Ammon's horn (tissue), 1 donor: ENCODE data around the gene PREB.
"Not testable (repeated sequence)": the region's sequence is repeated elsewhere in the genome, so short reads cannot be mapped to it uniquely, and the experiment has no call there.

Experiments used
- DNase-seq: peaks from one replicate; pipeline ENCODE4 v3.0.0-alpha.2; 2016; ENCODE audit warnings: low spot score

The PREB gene

GRCh38 chr2:27125104-27125503, 9.3 kb downstream of the PREB start:
- no peak for DNase-seq

DNA sequence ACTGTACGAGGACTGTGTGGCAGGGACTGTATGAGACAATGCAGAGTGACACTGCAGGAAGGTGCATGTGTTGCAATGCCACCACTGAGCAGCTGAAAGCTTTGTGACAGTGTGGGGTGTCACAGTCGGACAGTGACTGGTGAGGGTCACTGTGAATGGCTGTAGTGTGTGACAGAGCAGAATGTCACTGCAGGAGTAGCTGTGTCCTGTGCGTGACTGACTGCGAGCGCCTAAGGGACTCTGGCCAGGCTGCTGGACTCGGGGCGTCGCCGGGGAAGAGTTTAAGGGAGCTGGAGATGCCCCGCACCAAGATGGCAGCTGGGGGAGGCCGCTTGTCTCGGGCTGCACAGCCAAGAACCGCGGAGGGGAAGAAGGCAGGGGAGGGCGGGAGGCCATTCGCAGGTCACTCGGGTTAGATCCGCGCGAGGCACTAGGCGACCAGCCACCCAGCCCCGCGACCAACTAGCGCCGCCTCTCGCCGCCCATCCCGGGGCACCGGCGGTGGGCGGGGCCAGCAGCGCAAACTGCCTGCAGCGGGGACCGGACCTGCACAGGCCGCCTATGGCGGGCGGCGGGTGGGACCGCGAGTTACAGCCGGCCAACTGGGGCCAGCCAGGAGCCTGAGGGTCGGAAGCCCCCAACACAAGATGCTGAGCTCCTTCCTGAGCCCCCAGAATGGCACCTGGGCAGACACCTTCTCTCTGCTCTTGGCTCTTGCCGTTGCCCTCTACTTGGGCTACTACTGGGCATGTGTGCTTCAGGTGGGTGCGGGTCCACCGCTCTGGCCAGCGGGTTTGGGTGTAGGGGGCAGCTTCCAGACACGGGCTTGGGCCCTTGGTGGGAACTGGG, 10.9 kb downstream of the PREB start, which contains the start of gene ABHD1:
Gene ABHD1 (plus strand): TSS at position 514 of the 849 bp plus-strand sequence. CDS start 134 bp downstream, at position 648.
- peak; percentile 78 for DNase-seq

GRCh38 chr2:27122791-27123190, 11.6 kb downstream of the PREB start:
- no peak for DNase-seq

DNA sequence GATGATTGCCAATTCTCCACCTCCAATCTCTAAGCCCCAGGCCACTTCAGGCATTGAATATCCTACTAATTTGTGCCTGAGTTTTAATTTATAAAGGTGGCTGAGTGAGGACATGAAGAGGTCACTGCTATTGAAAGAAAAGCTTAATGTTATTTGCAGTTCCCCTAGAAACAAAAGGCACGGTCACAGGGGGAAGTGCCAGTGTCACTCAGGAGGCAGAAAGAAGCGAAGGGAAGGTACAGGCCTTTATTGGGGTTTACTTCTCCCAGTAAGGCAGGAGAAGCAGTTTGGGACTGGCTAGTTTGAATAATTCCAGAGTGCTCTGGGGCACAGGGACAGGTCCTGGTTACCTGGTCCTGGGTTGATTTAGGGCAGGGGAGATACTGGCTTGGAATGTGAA, 12.5 kb downstream of the PREB start:
- no peak for DNase-seq

GRCh38 chr2:27119330-27119670, 15.1 kb downstream of the PREB start:
- DNase-seq = not testable (repeated sequence)

DNA sequence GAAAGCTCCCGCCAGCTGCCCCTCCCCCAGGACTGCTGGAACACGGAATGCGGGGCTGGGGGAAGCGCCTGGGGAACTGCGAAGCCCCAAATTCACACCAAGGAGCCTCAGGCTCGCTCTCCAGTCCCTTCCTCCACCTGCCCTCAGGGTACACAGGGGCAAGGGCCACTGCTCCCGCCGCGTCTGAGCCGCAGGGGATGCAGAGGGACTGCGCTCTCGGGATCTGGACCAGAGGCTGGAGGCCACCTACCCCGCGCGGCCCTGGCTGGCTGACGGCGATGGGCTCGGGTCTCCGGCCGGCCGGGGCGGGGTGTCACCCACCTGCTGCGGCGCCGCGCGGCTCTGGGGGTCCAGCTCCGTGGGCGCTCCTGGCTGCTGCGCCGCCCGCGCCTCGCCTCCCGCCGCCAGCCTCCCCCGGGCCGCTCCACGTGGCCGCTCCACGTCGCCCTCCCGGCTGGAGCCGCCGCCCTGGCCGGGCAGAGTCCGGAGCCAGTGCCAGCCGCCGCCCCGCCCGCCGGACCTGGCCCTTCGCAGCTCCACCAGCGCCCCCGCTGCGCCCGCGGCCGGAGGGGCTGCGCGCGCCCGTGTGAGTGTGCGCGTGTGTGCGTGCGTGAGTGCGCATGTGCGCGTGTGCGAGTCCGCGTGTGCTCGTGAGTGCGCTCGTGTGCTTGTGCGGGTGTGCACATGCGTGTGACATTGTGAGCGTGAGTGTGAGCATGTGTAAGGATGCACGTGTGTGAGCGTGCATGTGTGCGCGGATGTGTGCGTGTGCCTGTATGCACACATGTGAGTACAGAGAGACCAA, 15.7 kb downstream of the PREB start, which contains the start of gene CGREF1:
Gene CGREF1 (minus strand): TSS at position 604 of the 805 bp plus-strand sequence. CDS start 14,762 bp downstream, outside the sequence.
- DNase-seq = peak; percentile 37

- DNase-seq = no peak
Observed at GRCh38 chr2:27117995-27118524, 16.4 kb downstream of the PREB start.

DNA sequence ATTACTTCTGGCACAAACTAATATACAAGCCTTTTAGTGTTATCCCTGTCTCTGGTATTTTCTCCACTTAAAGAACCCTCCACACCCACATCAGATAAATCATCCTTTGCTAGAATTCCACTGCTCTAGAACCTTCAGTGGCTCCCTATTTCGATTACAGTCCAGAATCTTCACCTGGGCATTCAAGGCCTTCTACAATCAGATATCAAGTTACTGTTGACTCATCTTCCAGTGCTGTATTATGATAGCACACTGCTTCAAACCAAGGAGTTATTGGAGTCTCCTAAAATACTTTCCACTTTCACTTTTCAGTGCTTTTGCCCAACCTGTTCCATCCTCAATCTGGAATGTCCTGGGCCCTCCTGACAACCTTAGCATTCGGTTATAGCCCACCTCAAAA, 18.9 kb downstream of the PREB start:
- no peak for DNase-seq

- DNase-seq = not testable (repeated sequence)
Observed at GRCh38 chr2:27111392-27112078, 22.9 kb downstream of the PREB start.

DNA sequence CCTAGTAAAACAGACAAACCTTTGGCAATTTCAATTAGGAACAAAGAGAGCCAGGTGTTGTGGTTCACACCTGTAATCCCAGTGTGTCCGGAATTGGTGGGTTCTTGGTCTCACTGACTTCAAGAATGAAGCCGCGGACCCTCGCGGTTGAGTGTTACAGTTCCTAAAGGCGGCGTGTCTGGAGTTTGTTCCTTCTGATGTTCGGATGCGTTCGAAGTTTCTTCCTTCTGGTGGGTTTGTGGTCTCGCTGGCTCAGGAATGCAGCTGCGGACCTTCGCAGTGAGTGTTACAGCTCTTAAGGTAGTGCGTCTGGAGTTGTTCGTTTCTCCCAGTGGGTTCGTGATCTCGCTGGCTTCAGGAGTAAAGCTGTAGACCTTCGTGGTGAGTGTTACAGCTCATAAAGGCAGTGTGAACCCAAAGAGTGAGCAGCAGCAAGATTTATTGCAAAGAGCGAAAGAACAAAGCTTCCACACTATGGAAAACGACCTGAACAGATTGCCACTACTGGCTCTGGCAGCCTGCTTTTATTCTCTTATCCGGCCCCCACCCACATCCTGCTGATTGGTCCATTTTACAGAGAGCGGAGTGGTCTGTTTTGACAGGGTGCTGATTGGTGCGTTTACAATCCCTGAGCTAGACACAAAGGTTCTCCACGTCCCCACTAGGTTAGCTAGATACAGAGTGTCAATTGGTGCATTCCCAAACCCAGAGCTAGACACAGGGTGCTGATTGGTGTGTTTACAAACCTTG, 23.7 kb downstream of the PREB start:
- DNase-seq = not testable (repeated sequence)

- no peak for DNase-seq
Observed at GRCh38 chr2:27109083-27109482, 25.4 kb downstream of the PREB start.

GRCh38 chr2:27108221-27108620, 26.2 kb downstream of the PREB start:
- DNase-seq = no peak

DNA sequence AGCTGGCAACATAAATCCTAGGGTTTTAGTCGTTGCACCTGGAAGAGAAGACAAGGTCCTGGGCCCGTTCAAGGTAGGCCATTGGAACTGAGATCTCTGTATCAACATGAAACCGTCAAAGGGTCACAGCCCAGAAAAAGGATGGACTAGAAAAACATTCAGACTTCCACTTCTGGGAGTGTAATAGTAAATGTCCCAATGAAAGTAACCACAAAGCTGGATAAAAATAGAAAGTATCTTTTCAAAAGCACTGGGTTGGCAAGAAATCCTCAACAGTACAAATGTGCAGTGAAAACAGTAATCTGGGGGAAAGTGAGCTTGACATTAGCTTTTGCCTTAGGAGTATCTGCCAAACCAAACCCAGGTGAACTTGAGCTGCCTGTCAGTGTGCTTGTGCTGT, 28.5 kb downstream of the PREB start:
- DNase-seq = no peak

DNA sequence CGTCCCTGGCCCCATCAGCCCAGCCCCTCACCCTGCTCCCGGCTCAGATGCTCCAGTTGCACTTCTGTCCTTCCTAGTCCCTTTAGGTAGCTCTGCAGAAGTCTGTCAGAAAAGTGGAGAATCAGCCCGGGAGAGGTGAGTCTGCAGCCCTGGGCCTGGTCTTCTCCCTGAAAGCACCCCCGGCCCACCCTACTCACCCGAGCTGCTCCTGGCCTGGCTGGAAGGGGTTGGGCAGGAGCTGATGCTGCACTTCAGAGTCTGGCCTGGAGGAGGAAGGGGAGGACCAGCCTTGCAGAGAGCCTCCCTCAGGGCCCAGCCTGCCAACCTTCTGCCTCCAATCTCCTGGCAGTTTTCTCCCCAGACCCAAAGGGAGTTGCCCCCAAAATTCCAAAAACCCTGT, 32.1 kb downstream of the PREB start:
- DNase-seq = no peak

DNA sequence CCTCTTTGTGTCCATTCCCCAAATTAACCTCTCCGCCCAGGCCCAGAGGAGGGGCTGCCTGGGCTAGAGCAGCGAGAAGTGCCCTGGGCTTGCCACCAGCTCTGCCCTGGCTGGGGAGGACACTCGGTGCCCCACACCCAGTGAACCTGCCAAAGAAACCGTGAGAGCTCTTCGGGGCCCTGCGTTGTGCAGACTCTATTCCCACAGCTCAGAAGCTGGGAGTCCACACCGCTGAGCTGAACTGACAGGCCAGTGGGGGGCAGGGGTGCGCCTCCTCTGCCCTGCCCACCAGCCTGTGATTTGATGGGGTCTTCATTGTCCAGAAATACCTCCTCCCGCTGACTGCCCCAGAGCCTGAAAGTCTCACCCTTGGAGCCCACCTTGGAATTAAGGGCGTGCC, 34.4 kb downstream of the PREB start:
- DNase-seq = no peak

DNA sequence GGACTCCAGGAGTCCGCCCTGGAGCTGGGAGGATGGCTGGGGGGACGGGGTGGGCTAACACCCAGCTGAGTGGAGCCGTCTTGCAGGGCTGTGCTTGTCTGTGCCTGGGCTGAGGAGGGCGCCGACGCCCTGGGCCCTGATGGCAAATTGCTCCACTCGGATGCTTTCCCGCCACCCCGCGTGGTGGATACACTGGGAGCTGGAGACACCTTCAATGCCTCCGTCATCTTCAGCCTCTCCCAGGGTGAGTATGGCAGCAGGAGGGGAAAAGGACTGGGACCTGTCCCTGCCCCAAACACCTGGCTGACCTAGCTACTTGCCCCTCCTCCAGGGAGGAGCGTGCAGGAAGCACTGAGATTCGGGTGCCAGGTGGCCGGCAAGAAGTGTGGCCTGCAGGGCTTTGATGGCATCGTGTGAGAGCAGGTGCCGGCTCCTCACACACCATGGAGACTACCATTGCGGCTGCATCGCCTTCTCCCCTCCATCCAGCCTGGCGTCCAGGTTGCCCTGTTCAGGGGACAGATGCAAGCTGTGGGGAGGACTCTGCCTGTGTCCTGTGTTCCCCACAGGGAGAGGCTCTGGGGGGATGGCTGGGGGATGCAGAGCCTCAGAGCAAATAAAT, 35.0 kb downstream of the PREB start:
- DNase-seq = no peak

- no peak for DNase-seq
Observed at GRCh38 chr2:27097341-27097740, 37.1 kb downstream of the PREB start.

- no peak for DNase-seq
Observed at GRCh38 chr2:27096748-27097297, 37.6 kb downstream of the PREB start.

GRCh38 chr2:27095745-27096651, 38.4 kb downstream of the PREB start:
- DNase-seq = peak; percentile 89

DNA sequence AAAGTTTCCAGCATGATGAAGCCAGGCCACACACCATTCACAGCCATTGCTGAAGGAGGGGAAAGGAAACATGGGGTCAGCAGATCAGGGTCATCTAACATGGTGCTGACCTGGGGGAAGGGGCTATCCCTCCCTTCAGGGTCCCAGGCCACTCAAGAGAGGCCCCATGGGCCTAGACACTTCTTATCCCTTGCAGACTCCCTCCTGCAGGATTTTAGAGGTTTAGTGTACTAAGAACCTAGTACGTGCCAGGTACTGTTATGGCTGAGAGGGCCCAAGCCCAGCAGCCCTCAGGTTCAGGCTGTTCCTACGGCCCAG, 39.0 kb downstream of the PREB start:
- DNase-seq = no peak
